Activated T-cell treated with anti-CD3 and anti-CD28 coated beads, Interleukin-2, amount 50 U/mL, for 72 hours (primary cell): ENCODE measurements around the gene PGPEP1. TPM values are rescaled to one million over a fixed set of nuclear protein-coding genes. Genes with fewer than 3 reads are reported as not detected.
"Not testable (repeated sequence)": the region's sequence is repeated elsewhere in the genome, so short reads cannot be mapped to it uniquely, and the experiment has no call there.

Experiments
- ATAC-seq, 2 donors: fragments of 150-1000 bp; cut with Tn5 transposase; replicated peaks in 1 of 2; 2 replicates each; pipeline ENCODE4 v1.10.0; 2021; ENCODE audit warnings: moderate library complexity in 2 of 2, mild to moderate bottlenecking in 1 of 2
- DNase-seq, 2 donors: peaks; one replicate each; pipeline ENCODE4 v3.0.0; 2021 to 2022; ENCODE audit warnings: mixed read lengths in 1 of 2
- H3K27ac Mint-ChIP-seq: one replicate; pipeline ENCODE4 v1.8.0; 2022; ENCODE audit warnings: mild to moderate bottlenecking, moderate library complexity, mixed read lengths
- H3K27me3 Mint-ChIP-seq: one replicate; pipeline ENCODE4 v1.8.0; 2022; ENCODE audit warnings: low read depth, mixed read lengths
- H3K36me3 Mint-ChIP-seq, 2 donors: one replicate each; pipeline ENCODE4 v1.8.0; 2022; ENCODE audit warnings: mixed read lengths in 2 of 2, mild to moderate bottlenecking in 1 of 2; ENCODE audit not compliant: insufficient read depth in 2 of 2
- H3K4me1 Mint-ChIP-seq: one replicate; pipeline ENCODE4 v1.8.0; 2022; ENCODE audit warnings: low read depth, mixed read lengths
- H3K4me3 Mint-ChIP-seq, 2 donors: one replicate each; pipeline ENCODE4 v1.8.0; 2022; ENCODE audit warnings: mild to moderate bottlenecking in 2 of 2, mixed read lengths in 2 of 2, moderate library complexity in 2 of 2
- H3K9me3 Mint-ChIP-seq, 2 donors: one replicate each; pipeline ENCODE4 v1.8.0; 2022; ENCODE audit warnings: mixed read lengths in 2 of 2
- total RNA-seq, 2 donors: library from RNA; stranded (reverse); gene quantifications; one replicate each; pipeline ENCODE4 v1.2.3, GENCODE V29; 2022

PGPEP1 gene
- total RNA-seq, 2 donors from 2014 or later, result 55.5 to 58.0 TPM

DNA sequence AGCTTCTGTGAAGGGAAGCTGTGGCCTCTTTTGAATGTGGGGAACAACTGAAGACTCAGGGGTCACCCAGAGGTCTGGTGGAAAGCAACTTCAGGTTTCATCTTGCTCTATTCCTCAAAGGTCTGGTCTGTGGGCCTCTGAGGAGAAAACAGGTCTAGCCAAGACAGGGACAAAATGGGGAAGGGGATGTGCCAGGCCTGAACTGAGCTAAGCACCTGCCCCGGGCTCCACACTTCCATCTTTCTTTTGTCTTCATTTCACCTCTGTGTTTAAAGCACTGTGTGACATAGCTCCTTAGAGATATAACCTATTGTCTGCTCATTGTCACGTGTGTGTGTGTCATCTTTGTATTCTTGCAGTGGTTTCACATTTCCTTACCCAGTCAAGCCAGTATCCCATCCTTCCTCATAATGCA is 25.6 kb downstream of the PGPEP1 start:
- DNase-seq, result no peak

DNA sequence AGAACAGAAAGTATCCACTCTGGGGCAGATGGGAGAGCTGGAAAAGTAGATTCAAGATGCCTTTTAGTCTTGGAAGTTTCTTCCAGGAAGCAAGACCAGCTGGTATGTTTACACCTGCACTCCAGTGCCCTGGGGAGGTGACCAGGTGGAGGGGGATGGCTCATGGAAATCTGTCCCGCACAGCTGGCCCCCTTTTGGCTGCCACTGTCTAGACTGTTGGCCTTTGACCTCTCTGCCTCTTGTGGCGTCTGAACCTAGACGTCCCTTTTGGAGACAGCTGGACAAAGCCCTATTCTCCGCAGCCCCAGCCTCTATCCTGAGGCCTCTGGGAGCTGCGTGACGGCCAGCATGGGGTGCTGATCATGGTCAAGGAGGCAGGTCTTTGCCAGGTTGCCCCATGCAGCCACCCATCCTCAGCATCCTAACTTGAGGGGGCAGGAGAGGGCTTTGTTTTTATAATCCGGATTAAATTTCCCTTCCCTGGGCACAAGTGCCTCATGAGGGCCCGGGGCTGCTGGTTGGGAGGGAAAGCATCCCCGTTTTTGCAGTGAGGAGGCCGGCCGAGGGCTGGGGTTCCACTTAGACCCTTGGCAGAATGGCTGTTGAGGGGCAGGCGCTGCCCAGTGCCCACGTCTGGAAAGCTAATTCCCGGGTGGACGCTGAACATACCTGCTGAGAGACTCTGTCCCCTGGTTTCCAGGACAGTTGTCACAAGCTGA is 28.3 kb downstream of the PGPEP1 start:
- no peak for ATAC-seq
- H3K27me3 Mint-ChIP-seq, result peaks cover 3% of the 10 kb centered on the region

More for the DNA sequence above, 25.6 kb downstream of the PGPEP1 start:
- Mint-ChIP-seq H3K9me3 (no peaks in the 10 kb centered on the region), H3K27ac (no peak overlapping the region), H3K36me3 (peaks cover 3 to 13% of the 10 kb centered on the region in 2 donors), H3K4me3 (no peak overlapping the region), H3K27me3 (no peaks in the 10 kb centered on the region), H3K4me1 (no peaks in the 10 kb centered on the region)
- no peak for ATAC-seq

DNA sequence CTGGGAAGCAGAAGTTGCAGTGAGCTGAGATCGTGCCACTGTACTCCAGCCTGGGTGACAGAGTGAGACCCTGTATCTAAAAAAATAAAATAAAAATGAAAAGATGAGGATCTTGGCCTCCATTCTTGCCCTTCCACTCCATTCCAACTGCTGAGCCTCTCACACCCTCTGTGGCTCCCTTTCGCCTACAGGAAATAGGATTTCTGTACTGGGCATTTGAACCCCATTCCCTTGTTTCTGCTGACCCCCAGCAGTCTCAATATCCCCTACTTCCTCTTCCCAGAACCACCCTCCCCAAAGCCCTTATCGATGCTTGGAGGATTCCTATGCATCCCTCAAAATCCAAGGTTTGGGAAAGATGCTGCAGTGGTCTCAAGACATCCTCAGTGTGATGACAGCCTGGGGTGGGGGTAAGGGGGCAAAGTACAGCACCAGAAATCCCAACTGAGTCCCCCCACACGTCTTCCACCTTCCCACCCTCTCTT is 33.1 kb downstream of the PGPEP1 start:
- ATAC-seq (no peak), DNase-seq (no peak)
- Mint-ChIP-seq H3K27me3 (peaks cover 7% of the 10 kb centered on the region), H3K27ac (peak overlapping the region; percentile 2), H3K36me3 (no peaks in the 10 kb centered on the region), H3K9me3 (no peaks in the 10 kb centered on the region), H3K4me1 (peaks cover 12% of the 10 kb centered on the region), H3K4me3 (peak overlapping the region; percentile 42 to 57)

More for the DNA sequence above, 28.3 kb downstream of the PGPEP1 start:
- DNase-seq, result no peak
- H3K36me3 Mint-ChIP-seq, result peaks cover 3 to 5% of the 10 kb centered on the region in 2 donors
- no peak overlapping the region for H3K4me3 Mint-ChIP-seq
- no peak overlapping the region for H3K27ac Mint-ChIP-seq
- peaks cover 5% of the 10 kb centered on the region for H3K4me1 Mint-ChIP-seq
- no peaks in the 10 kb centered on the region for H3K9me3 Mint-ChIP-seq

DNA sequence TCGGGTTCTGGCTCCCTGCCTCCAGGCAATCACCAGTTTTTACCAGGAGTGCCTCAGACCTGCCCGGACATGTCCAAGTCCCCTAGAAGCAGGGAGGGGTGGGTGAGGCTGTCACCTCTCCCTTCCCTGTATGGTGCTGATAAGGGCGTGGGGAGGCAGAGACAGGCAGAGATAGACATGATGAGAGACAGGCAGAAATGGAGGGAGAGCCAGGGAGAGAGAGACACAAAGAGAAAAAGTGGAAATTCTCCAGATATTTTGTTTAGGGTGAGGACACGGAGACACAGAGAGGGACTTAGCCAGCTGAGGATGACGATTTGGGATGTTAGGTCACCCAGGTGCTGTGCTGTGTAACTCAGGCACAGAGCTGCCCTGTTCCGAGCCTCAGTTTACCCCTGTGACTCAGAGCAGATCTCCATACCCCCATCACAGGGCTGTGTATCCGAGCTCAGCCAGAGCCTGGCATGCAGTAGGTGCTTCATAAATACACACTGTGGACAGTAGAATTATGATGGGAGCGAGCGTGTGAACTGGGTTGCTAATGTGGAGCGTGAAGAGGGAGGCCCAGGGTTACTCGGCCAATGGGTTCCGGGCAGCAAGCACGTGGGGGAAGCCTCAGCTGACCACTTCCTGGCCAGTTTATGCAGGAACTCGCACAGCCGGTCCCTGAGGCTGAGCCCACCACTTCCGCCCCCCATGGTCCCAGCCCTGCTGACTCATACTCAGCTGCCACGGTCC is 33.7 kb downstream of the PGPEP1 start:
- peak overlapping the region; percentile 2 for H3K27ac Mint-ChIP-seq
- H3K9me3 Mint-ChIP-seq, result no peaks in the 10 kb centered on the region
- no peaks in the 10 kb centered on the region for H3K36me3 Mint-ChIP-seq
- peaks cover 12% of the 10 kb centered on the region for H3K4me1 Mint-ChIP-seq
- peak; percentile 76 to 79 for DNase-seq
- peaks cover 7% of the 10 kb centered on the region for H3K27me3 Mint-ChIP-seq
- peak overlapping the region; percentile 42 to 57 for H3K4me3 Mint-ChIP-seq
- ATAC-seq, result peak; percentile 93 to 98

DNA sequence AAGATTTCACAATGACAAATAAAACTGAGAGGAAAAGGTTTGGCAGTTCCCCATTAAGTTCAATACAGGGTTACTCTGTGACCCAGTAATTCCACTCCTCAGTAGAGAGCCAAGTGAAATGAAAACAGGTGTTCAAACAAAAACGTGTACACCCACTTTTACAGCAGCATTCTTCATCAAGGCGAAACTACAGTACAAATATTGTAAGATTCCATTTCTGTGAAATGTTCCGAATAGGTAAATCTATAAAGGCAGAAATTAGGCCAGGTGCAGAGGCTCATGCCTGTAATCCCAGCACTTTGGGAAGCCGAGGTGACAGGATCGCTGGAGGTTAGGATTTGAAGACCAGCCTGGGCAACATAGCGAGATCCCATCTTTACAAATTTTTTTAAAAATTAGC is 36.6 kb downstream of the PGPEP1 start:
- H3K4me3 Mint-ChIP-seq, result no peak overlapping the region
- no peaks in the 10 kb centered on the region for H3K36me3 Mint-ChIP-seq
- ATAC-seq, result no peak
- H3K27ac Mint-ChIP-seq, result no peak overlapping the region
- DNase-seq, result no peak
- peaks cover 12% of the 10 kb centered on the region for H3K4me1 Mint-ChIP-seq
- H3K27me3 Mint-ChIP-seq, result peaks cover 7% of the 10 kb centered on the region
- H3K9me3 Mint-ChIP-seq, result no peaks in the 10 kb centered on the region

DNA sequence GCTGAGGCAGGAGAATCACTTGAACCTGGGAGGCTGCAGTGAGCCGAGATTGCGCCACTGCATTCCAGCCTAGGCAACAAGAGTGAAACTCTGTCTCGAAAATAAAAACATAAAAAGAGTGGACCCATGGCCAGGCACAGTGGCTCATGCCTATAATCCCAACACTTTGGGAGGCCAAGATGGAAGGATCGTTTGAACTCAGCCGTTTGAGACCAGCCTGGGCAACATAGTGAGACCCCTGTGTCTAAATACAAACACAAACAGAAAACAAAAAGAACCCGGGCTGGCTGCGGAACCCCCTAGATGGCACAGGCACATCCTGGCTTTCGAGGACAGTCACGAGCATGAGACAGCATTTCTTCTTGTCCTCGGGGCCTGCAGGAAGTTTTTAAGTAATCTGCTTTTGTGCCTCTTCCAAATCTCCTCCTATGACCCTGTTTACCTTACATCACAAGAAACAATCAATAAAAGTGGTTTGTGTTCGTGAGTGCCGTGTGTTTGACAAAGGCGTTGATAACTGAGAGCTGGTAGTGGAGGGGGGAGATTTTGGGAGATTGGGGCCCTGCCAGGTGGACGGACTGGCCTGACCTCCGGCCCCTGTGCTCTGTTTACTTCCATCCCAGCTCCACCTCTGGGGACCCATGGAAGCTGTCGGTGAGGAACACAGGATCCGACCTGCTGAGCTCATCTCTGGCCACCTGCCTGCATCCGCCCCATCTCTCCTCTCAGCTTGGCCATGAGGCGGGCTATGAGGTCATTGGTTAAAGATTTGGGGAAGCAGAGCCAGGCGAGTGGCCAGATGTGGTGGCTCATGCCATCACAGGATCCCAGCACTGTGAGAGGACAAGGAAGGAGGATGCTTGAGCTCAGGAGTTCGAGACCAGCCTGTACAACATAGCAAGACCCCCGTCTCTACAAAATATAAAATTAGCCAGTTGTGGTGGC is 39.7 kb downstream of the PGPEP1 start:
- no peak for DNase-seq

DNA sequence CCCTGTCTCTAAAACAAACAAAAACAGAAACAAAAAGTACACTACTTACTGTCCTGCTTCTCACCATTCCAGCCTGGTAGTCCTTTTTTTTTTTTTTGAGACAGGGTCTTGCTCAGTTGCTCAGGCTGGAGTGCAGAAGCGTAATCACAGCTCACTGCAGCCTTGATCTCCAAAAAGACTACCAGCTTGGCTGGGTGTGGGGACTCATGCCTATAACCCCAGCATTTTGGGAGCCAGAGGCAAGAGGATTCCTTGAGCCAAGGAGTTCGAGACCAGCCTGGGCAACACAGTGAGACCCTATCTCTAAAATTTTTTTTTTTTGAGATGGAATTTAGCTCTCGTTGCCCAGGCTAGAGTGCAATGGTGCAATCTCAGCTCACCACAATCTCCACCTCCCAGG is 40.4 kb downstream of the PGPEP1 start:
- Mint-ChIP-seq H3K27me3 (peaks cover 15% of the 10 kb centered on the region), H3K4me1 (no peaks in the 10 kb centered on the region), H3K27ac (no peak overlapping the region), H3K4me3 (no peak overlapping the region), H3K36me3 (no peaks in the 10 kb centered on the region), H3K9me3 (no peaks in the 10 kb centered on the region)
- ATAC-seq (no peak), DNase-seq (no peak)

More for the DNA sequence above, 39.7 kb downstream of the PGPEP1 start:
- no peaks in the 10 kb centered on the region for H3K9me3 Mint-ChIP-seq
- H3K4me3 Mint-ChIP-seq, result no peak overlapping the region
- no peak overlapping the region for H3K27ac Mint-ChIP-seq
- H3K4me1 Mint-ChIP-seq, result no peaks in the 10 kb centered on the region
- peaks cover 8% of the 10 kb centered on the region for H3K27me3 Mint-ChIP-seq
- ATAC-seq, result no peak
- H3K36me3 Mint-ChIP-seq, result no peaks in the 10 kb centered on the region

DNA sequence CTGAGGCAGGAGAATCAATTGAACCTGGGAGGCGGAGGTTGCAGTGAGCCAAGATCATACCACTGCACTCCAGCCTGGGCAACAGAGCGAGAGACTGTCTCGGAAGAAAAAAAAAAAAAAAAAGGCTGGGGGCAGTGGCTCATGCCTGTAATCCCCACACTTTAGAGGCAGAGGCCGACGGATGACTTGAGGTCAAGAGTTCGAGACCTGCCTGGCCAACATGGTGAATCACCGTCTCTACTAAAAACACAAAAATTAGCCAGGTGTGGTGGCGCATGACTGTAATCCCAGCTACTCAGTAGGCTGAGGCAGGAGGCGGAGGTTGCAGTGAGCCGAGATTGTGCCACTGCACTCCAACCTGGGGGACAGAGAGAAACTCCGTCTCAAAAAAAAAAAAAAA is 43.2 kb downstream of the PGPEP1 start:
- H3K27me3 Mint-ChIP-seq, result peaks cover 39% of the 10 kb centered on the region
- not testable (repeated sequence) for H3K4me3 Mint-ChIP-seq, H3K27ac Mint-ChIP-seq, H3K9me3 Mint-ChIP-seq, H3K4me1 Mint-ChIP-seq, ATAC-seq, DNase-seq, H3K36me3 Mint-ChIP-seq

DNA sequence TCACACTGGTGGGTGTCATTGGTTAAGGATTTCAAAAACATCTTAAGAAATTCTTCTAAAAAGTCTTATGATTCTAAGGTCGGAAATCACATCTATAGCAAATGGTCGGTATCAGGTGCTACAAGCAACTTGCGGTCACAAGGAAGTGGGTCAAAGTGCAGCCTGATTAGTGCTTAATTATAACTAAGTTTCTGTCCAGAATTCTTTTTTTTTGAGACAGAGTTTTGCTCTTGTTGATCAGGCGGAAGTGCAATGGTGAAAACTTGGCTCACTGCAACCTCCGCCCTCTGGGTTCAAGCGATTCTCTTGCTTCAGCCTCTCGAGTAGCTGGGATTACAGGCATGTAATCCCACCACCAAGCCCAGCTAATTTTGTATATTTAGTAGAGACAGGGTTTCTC is 44.4 kb downstream of the PGPEP1 start:
- no peak for DNase-seq
- peaks cover 48% of the 10 kb centered on the region for H3K27me3 Mint-ChIP-seq
- H3K36me3 Mint-ChIP-seq, result no peaks in the 10 kb centered on the region
- no peak overlapping the region for H3K4me3 Mint-ChIP-seq
- peaks cover 9% of the 10 kb centered on the region for H3K4me1 Mint-ChIP-seq
- no peaks in the 10 kb centered on the region for H3K9me3 Mint-ChIP-seq
- no peak for ATAC-seq
- H3K27ac Mint-ChIP-seq, result no peak overlapping the region

DNA sequence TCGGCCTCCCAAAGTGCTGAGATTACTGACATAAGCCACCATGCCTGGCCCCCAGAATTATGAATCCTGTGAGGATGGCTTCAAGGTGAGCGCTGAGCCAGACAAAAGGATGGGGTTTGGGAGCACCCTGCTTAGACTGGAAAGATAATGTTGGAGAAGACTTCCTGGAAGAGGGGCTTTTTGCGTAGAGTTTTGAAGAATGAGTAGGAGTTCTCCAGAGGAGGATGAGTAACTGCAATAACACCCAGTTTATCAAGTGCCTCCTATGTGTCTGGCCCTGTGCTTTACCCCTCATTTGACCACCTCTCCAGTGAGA is 44.9 kb downstream of the PGPEP1 start:
- no peak for DNase-seq
- no peaks in the 10 kb centered on the region for H3K36me3 Mint-ChIP-seq
- H3K4me1 Mint-ChIP-seq, result peaks cover 9% of the 10 kb centered on the region
- H3K4me3 Mint-ChIP-seq, result no peak overlapping the region
- peaks cover 53% of the 10 kb centered on the region for H3K27me3 Mint-ChIP-seq
- no peaks in the 10 kb centered on the region for H3K9me3 Mint-ChIP-seq
- no peak overlapping the region for H3K27ac Mint-ChIP-seq
- no peak for ATAC-seq

DNA sequence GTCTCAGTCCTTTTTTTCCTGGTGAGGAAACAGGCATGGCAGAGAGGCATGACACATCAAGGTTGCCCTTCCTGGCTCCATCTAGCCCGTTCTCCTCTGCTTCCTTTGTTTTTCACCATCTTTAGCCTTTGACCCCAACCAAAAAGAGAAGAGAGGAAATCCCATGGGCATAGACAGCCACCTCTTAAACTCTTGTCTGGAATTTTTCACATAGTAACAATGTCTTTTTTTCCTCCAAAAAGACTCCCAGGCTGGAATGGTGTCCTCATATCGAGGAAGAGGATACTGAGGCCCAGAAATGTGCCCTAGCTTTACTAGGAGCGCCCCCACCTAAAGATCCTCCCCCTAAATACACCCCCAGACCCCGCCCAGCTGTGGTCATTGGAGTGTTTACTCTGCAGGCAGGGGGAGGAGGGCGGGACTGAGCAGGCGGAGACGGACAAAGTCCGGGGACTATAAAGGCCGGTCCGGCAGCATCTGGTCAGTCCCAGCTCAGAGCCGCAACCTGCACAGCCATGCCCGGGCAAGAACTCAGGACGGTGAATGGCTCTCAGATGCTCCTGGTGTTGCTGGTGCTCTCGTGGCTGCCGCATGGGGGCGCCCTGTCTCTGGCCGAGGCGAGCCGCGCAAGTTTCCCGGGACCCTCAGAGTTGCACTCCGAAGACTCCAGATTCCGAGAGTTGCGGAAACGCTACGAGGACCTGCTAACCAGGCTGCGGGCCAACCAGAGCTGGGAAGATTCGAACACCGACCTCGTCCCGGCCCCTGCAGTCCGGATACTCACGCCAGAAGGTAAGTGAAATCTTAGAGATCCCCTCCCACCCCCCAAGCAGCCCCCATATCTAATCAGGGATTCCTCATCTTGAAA is 45.5 kb downstream of the PGPEP1 start, which contains the start of gene GDF15:
GDF15 (plus strand) TSS at position 484 of the 868 bp plus-strand sequence; CDS start at position 516, 32 bp downstream.
- ATAC-seq, result peak; percentile 33 to 42
- H3K4me1 Mint-ChIP-seq, result peaks cover 9% of the 10 kb centered on the region
- peak; percentile 51 to 67 for DNase-seq
- no peak within 1 kb of the TSS for H3K27ac Mint-ChIP-seq
- no peaks in the 10 kb centered on the region for H3K36me3 Mint-ChIP-seq
- H3K27me3 Mint-ChIP-seq, result peaks cover 59% of the 10 kb centered on the region
- no peaks in the 10 kb centered on the region for H3K9me3 Mint-ChIP-seq
- H3K4me3 Mint-ChIP-seq, result peak within 1 kb of the TSS in 1 of 2 donors; percentile 56
